ENCODE measurements around the gene RSRC1.

RSRC1 gene

DNA sequence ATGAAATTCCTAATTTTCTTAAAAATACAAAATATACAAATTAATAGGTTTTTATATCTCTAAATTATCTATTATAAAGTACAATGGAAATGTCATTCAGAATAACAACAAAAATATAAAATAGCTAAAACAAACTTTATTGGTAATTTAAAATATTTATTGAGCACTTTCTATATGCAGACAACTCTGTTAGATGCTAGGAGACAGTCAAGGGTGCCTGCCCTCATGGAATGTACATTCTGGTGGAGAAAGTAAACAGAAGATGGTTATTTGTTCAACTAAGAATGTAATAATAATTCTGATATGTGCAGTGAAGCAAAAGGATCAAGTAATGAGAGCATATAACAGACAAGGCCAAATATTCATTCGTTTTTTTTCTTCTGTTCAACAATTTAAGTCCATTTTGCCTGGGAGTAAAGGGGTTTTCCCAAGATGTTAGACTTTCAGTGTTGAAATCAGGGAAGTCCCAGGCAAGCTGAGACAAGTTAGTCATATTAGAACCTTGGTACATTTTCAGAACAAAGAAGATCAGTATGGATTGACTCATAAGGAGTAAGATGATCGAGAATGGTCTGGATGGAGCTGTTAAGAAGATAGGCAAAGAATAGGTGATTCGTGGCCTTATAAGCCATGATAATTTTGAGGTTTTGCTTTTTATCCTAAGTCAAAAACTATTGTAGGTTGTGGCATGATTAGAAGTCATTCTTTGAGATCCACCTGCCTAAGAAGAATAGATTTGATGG is 310.9 kb downstream of the RSRC1 start:
- Mint-ChIP-seq H3K36me3 (ENCODE audit: low read depth) (peaks cover 9% of the 10 kb centered on the region), H3K4me1 (peaks cover 13% of the 10 kb centered on the region), H3K27me3 (no peaks in the 10 kb centered on the region), H3K27ac (peak overlapping the region; percentile 10), H3K9me3 (peaks cover 6% of the 10 kb centered on the region), H3K4me3 (no peak overlapping the region)
- ATAC-seq (peak; percentile 98), DNase-seq (no peak)

GRCh38 chr3:158430448-158430847 is 320.6 kb downstream of the RSRC1 start:
- no peaks in the 10 kb centered on the region for H3K9me3 Mint-ChIP-seq
- H3K27me3 Mint-ChIP-seq = no peaks in the 10 kb centered on the region
- H3K4me3 Mint-ChIP-seq = no peak overlapping the region
- H3K27ac Mint-ChIP-seq = no peak overlapping the region
- H3K4me1 Mint-ChIP-seq = no peaks in the 10 kb centered on the region
- DNase-seq (no peak), ATAC-seq (no peak)
- no peaks in the 10 kb centered on the region for H3K36me3 Mint-ChIP-seq (ENCODE audit: low read depth)

- ATAC-seq = no peak
These were observed 321.1 kb downstream of the RSRC1 start for GRCh38 chr3:158430968-158431367.

DNA sequence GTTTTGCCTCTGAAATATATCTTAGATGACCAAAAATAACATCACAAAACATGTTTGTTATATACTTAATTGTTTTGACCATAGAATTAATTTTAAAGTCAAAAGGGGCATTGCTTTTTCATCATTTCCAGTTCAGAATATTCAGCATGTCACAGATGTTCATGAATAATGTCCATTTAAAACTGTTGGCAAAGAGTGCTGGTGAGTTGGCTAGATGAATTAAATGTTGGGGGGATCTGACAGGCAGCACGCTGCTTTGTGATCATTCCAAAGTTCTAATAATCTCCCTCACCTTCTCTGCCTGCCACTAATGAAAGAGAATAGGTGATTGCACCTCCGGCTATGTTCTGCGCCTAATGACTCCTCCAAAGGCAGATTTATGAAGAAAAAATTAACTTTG is 321.9 kb downstream of the RSRC1 start:
- no peak overlapping the region for H3K27ac Mint-ChIP-seq
- DNase-seq (no peak), ATAC-seq (no peak)
- H3K4me1 Mint-ChIP-seq = no peaks in the 10 kb centered on the region
- no peaks in the 10 kb centered on the region for H3K36me3 Mint-ChIP-seq (ENCODE audit: low read depth)
- H3K27me3 Mint-ChIP-seq = no peaks in the 10 kb centered on the region
- no peak overlapping the region for H3K4me3 Mint-ChIP-seq
- H3K9me3 Mint-ChIP-seq = no peaks in the 10 kb centered on the region

More at GRCh38 chr3:158430968-158431367, 321.1 kb downstream of the RSRC1 start:
- Mint-ChIP-seq H3K27ac (no peak overlapping the region), H3K4me3 (no peak overlapping the region), H3K27me3 (no peaks in the 10 kb centered on the region), H3K9me3 (no peaks in the 10 kb centered on the region), H3K36me3 (ENCODE audit: low read depth) (no peaks in the 10 kb centered on the region), H3K4me1 (no peaks in the 10 kb centered on the region)
- DNase-seq = no peak

- ATAC-seq = no peak
These were observed 324.6 kb downstream of the RSRC1 start for GRCh38 chr3:158434412-158435038.

DNA sequence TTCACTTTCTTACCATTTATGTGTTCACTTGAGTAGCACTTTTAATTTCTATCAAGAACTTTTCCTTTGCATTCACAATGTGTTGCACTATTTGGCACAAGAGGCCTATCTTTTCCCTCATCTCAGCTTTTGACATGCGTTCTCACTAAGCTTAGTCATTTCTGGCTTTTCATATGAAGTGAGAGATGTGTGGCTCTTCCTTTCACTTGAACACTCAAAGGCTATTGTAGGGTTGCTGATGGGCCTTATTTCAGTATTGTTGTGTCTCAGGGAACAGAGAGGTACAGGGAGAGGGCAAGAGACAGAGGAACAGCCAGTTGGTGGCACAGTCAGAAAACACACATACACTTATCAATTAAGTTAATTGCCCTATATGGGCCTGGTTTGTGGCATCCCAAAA is 333.7 kb downstream of the RSRC1 start:
- Mint-ChIP-seq H3K36me3 (ENCODE audit: low read depth) (peaks cover 11% of the 10 kb centered on the region), H3K9me3 (peaks cover 6% of the 10 kb centered on the region), H3K27me3 (no peaks in the 10 kb centered on the region), H3K4me1 (peaks cover 3% of the 10 kb centered on the region), H3K4me3 (no peak overlapping the region), H3K27ac (no peak overlapping the region)
- DNase-seq = no peak
- ATAC-seq = peak; percentile 49

More at GRCh38 chr3:158434412-158435038, 324.6 kb downstream of the RSRC1 start:
- peaks cover 5% of the 10 kb centered on the region for H3K36me3 Mint-ChIP-seq (ENCODE audit: low read depth)
- no peaks in the 10 kb centered on the region for H3K4me1 Mint-ChIP-seq
- H3K9me3 Mint-ChIP-seq = no peaks in the 10 kb centered on the region
- H3K27me3 Mint-ChIP-seq = no peaks in the 10 kb centered on the region
- no peak overlapping the region for H3K4me3 Mint-ChIP-seq
- DNase-seq = peak; percentile 20
- no peak overlapping the region for H3K27ac Mint-ChIP-seq

DNA sequence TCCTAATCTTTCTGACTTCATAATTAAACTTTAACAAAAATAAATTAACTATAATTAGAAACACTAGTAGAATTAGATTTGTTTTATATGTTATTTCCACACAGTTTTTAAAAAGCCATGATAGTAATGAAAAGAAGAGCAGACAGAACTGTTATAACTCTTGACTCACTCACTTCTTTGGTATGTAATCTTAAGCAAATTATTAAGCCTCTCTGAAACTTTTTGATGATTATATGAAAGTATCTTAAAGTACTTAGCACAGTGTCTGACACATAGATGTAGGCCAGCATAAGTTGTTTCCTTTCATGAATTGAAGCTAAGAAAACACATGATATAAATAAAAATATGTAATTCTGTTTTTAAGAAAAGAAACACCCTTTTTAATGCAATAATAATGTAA is 337.5 kb downstream of the RSRC1 start:
- no peak overlapping the region for H3K4me3 Mint-ChIP-seq
- peaks cover 6% of the 10 kb centered on the region for H3K9me3 Mint-ChIP-seq
- ATAC-seq (no peak), DNase-seq (no peak)
- H3K27me3 Mint-ChIP-seq = no peaks in the 10 kb centered on the region
- peaks cover 8% of the 10 kb centered on the region for H3K36me3 Mint-ChIP-seq (ENCODE audit: low read depth)
- no peak overlapping the region for H3K27ac Mint-ChIP-seq
- peaks cover 3% of the 10 kb centered on the region for H3K4me1 Mint-ChIP-seq

- peaks cover 1% of the 10 kb centered on the region for H3K36me3 Mint-ChIP-seq (ENCODE audit: low read depth)
- ATAC-seq (no peak), DNase-seq (no peak)
These were observed 341.6 kb downstream of the RSRC1 start for GRCh38 chr3:158451405-158452055.

DNA sequence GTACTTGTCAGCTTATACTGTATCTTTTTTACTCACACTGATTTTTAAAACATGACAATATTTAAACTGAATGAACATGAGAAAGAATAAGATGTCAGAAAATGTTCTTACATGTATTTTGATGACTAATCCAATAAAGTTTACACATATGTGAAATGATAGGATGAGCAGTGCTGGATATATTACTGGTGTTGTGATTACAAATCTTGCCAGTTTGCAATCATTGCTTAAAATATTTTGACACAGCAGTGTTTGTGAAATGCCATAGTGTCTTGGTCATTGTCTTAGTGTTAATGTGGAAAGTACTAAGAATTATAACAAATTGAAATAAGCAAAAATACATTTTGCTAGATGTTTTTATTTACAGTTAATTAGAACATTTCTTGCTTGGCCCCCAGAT is 342.4 kb downstream of the RSRC1 start:
- Mint-ChIP-seq H3K4me1 (no peaks in the 10 kb centered on the region), H3K27me3 (no peaks in the 10 kb centered on the region)
- no peak for DNase-seq

More at GRCh38 chr3:158451405-158452055, 341.6 kb downstream of the RSRC1 start:
- Mint-ChIP-seq H3K4me3 (no peak overlapping the region), H3K27me3 (no peaks in the 10 kb centered on the region), H3K9me3 (no peaks in the 10 kb centered on the region), H3K27ac (no peak overlapping the region), H3K4me1 (no peaks in the 10 kb centered on the region)

GRCh38 chr3:158453004-158453403 is 343.1 kb downstream of the RSRC1 start:
- DNase-seq = no peak

More for the DNA sequence above, 342.4 kb downstream of the RSRC1 start:
- H3K27ac Mint-ChIP-seq = no peak overlapping the region
- peaks cover 1% of the 10 kb centered on the region for H3K36me3 Mint-ChIP-seq (ENCODE audit: low read depth)
- no peak overlapping the region for H3K4me3 Mint-ChIP-seq
- H3K9me3 Mint-ChIP-seq = no peaks in the 10 kb centered on the region
- ATAC-seq = no peak

GRCh38 chr3:158453865-158454264 is 344.0 kb downstream of the RSRC1 start:
- no peak overlapping the region for H3K4me3 Mint-ChIP-seq

More at GRCh38 chr3:158453004-158453403, 343.1 kb downstream of the RSRC1 start:
- Mint-ChIP-seq H3K27ac (no peak overlapping the region), H3K4me3 (no peak overlapping the region), H3K36me3 (ENCODE audit: low read depth) (peaks cover 1% of the 10 kb centered on the region), H3K27me3 (no peaks in the 10 kb centered on the region), H3K9me3 (no peaks in the 10 kb centered on the region), H3K4me1 (no peaks in the 10 kb centered on the region)
- ATAC-seq = no peak

DNA sequence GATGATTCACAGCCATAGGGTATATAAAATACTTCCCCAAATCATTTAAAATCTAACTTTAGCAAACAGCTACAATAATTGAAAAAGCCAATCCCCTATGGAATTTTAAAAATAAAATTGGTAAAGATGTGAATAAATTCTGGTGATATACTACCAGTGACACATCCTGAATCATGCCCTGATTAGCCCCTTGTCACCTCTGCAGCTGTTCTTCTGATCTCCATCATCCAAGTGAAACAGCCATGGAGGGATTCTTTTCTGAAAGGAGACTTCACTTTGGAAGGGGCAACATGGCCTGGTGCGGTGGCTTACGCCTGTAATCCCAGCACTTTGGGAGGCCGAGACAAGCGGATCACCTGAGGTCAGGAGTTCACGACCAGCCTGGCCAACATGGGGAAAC is 345.5 kb downstream of the RSRC1 start:
- H3K9me3 Mint-ChIP-seq = no peaks in the 10 kb centered on the region
- H3K27me3 Mint-ChIP-seq = no peaks in the 10 kb centered on the region
- H3K36me3 Mint-ChIP-seq (ENCODE audit: low read depth) = peaks cover 1% of the 10 kb centered on the region
- H3K4me1 Mint-ChIP-seq = no peaks in the 10 kb centered on the region
- H3K4me3 Mint-ChIP-seq = no peak overlapping the region
- H3K27ac Mint-ChIP-seq = no peak overlapping the region
- ATAC-seq (no peak), DNase-seq (no peak)

More at GRCh38 chr3:158453865-158454264, 344.0 kb downstream of the RSRC1 start:
- peaks cover 1% of the 10 kb centered on the region for H3K36me3 Mint-ChIP-seq (ENCODE audit: low read depth)
- H3K27me3 Mint-ChIP-seq = no peaks in the 10 kb centered on the region
- H3K9me3 Mint-ChIP-seq = no peaks in the 10 kb centered on the region
- H3K27ac Mint-ChIP-seq = no peak overlapping the region
- ATAC-seq = no peak
- H3K4me1 Mint-ChIP-seq = no peaks in the 10 kb centered on the region
- no peak for DNase-seq

GRCh38 chr3:158456114-158456513 is 346.2 kb downstream of the RSRC1 start:
- H3K27me3 Mint-ChIP-seq = no peaks in the 10 kb centered on the region
- no peak overlapping the region for H3K4me3 Mint-ChIP-seq
- no peaks in the 10 kb centered on the region for H3K4me1 Mint-ChIP-seq
- no peak overlapping the region for H3K27ac Mint-ChIP-seq
- no peak for DNase-seq
- peaks cover 5% of the 10 kb centered on the region for H3K36me3 Mint-ChIP-seq (ENCODE audit: low read depth)
- no peak for ATAC-seq
- no peaks in the 10 kb centered on the region for H3K9me3 Mint-ChIP-seq

- no peak for DNase-seq
- no peak overlapping the region for H3K4me3 Mint-ChIP-seq
- no peaks in the 10 kb centered on the region for H3K4me1 Mint-ChIP-seq
- peaks cover 6% of the 10 kb centered on the region for H3K36me3 Mint-ChIP-seq (ENCODE audit: low read depth)
- no peak overlapping the region for H3K27ac Mint-ChIP-seq
- no peak for ATAC-seq
- H3K27me3 Mint-ChIP-seq = no peaks in the 10 kb centered on the region
- no peaks in the 10 kb centered on the region for H3K9me3 Mint-ChIP-seq
These were observed 348.6 kb downstream of the RSRC1 start for GRCh38 chr3:158458464-158458863.

- H3K36me3 Mint-ChIP-seq (ENCODE audit: low read depth) = peaks cover 9% of the 10 kb centered on the region
- no peaks in the 10 kb centered on the region for H3K27me3 Mint-ChIP-seq
- no peak overlapping the region for H3K27ac Mint-ChIP-seq
- DNase-seq (no peak), ATAC-seq (no peak)
- no peak overlapping the region for H3K4me3 Mint-ChIP-seq
- no peaks in the 10 kb centered on the region for H3K9me3 Mint-ChIP-seq
- no peaks in the 10 kb centered on the region for H3K4me1 Mint-ChIP-seq
These were observed 351.0 kb downstream of the RSRC1 start for GRCh38 chr3:158460926-158461325.

All from activated naive CD8-positive, alpha-beta T cell treated with anti-CD3 and anti-CD28 coated beads, Interleukin-2, amount 50 U/mL, for 24 hours (primary cell).